ENCODE data around the gene PACS2. TPM values are rescaled to one million over a fixed set of nuclear protein-coding genes. Genes with fewer than 3 reads are reported as not detected.

The PACS2 gene
- total RNA-seq, 4 donors from 2014 or later, result 59.8 to 97.4 (median 71.2) TPM

DNA sequence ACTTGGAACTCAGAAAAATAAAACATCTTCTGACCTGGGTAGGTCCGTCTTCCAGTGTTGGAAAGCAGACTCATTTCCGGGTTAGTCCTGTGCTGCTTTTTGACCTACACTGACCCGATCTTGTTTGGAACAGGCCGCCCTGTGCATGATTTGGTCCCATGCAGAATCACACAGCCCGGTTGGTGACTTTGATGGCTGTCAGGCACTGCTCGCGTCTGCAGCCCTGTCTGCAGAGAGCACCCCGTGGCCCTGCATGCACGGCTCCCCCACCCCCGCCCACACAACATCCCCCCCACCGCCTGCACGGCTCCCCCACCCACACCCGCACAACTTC lies 31.6 kb downstream of the PACS2 start:
- H3K27ac ChIP-seq (replicated peaks in 1 of 4), result no peak overlapping the region
- no peaks in the 10 kb centered on the region for H3K9me3 ChIP-seq
- peaks cover 8 to 53% (median 37%) of the 10 kb centered on the region in 4 donors for H3K4me1 ChIP-seq
- WGBS, result 72% methylated on average over 9 of the region's 13 CpGs
- TF ChIP-seq CTCF (IDR thresholded peaks at IDR 0.05), result no peak
- TF ChIP-seq POLR2A (IDR thresholded peaks at IDR 0.05; ENCODE audit: low read depth), result no peak
- no peak for TF ChIP-seq POLR2AphosphoS5 (IDR thresholded peaks at IDR 0.05)
- no peak for TF ChIP-seq EP300 (IDR thresholded peaks at IDR 0.05)
- no peak overlapping the region for H3K4me3 ChIP-seq
- H3K36me3 ChIP-seq, result peaks cover 0 to 27% (median 22%) of the 10 kb centered on the region in 4 donors
- H3K27me3 ChIP-seq, result no peaks in the 10 kb centered on the region
- intact Hi-C loops (cut with DNase I), result no loop called here
- DNase-seq (ENCODE audit: extremely low spot score), result no peak

DNA sequence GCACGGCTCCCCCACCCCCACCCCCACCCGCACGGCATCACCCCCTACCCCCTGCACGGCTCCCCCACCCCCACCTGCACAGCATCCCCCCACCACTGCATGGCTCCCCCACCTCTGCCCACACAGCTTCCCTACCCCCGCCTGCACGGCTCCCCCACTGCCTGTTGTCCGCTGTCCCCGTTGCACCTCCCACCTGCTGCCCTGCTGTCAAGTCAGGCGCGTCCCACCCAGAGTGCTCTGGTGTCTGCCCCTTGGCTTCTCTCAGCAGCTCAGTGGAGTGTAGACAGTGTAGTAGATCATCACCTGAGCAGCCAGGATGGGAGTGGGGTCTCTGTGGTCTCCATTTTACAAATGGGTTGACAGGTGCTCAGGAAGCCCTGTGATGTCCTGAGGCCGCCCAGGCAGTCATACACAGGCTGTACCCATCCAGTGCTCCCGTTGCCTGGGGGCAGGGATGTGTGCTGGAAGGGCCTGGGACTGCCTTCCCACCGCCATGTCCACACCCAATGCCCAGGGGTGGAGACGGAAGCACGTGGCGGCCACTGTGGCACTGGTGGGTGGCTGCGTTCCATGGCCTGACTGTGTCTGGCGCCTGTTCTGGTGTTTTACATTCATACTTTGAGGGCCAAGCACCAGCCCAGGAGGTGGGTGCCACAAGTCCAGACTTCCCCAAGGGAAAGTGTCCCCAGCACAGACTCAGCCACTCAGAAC lies 32.5 kb downstream of the PACS2 start:
- intact Hi-C loops (cut with DNase I), result no loop called here
- WGBS, result 82% methylated on average over 5 of the region's 18 CpGs
- Histone ChIP-seq H3K36me3 (peaks cover 0 to 27% (median 23%) of the 10 kb centered on the region in 4 donors), H3K9me3 (no peaks in the 10 kb centered on the region), H3K27me3 (no peaks in the 10 kb centered on the region), H3K27ac (replicated peaks in 1 of 4) (no peak overlapping the region), H3K4me3 (no peak overlapping the region), H3K4me1 (peaks cover 3 to 48% (median 32%) of the 10 kb centered on the region in 4 donors)
- TF ChIP-seq EP300 (IDR thresholded peaks at IDR 0.05) (no peak), CTCF (IDR thresholded peaks at IDR 0.05) (no peak), POLR2A (IDR thresholded peaks at IDR 0.05; ENCODE audit: low read depth) (no peak), POLR2AphosphoS5 (IDR thresholded peaks at IDR 0.05) (no peak)
- DNase-seq (ENCODE audit: extremely low spot score), result no peak

- no peak overlapping the region for H3K4me3 ChIP-seq
- H3K9me3 ChIP-seq, result no peaks in the 10 kb centered on the region
- intact Hi-C loops (cut with DNase I), result no loop called here
- no peak overlapping the region for H3K27ac ChIP-seq (replicated peaks in 1 of 4)
- DNase-seq (ENCODE audit: extremely low spot score), result no peak
- WGBS, result 85% methylated on average over 6 of the region's 8 CpGs
- H3K27me3 ChIP-seq, result no peaks in the 10 kb centered on the region
- peaks cover 5 to 47% (median 30%) of the 10 kb centered on the region in 4 donors for H3K4me1 ChIP-seq
- H3K36me3 ChIP-seq, result peaks cover 0 to 27% (median 23%) of the 10 kb centered on the region in 4 donors
- no peak for TF ChIP-seq EP300 (IDR thresholded peaks at IDR 0.05)
- TF ChIP-seq POLR2AphosphoS5 (IDR thresholded peaks at IDR 0.05), result no peak
- no peak for TF ChIP-seq CTCF (IDR thresholded peaks at IDR 0.05)
- TF ChIP-seq POLR2A (IDR thresholded peaks at IDR 0.05; ENCODE audit: low read depth), result no peak
These were observed 33.0 kb downstream of the PACS2 start for GRCh38 chr14:105347587-105347968.

GRCh38 chr14:105348169-105348944 lies 33.8 kb downstream of the PACS2 start:
- 90% methylated on average over 2 of the region's 26 CpGs for WGBS
- Histone ChIP-seq H3K27me3 (no peaks in the 10 kb centered on the region), H3K4me1 (peaks cover 5 to 39% (median 22%) of the 10 kb centered on the region in 4 donors), H3K4me3 (no peak overlapping the region), H3K36me3 (peaks cover 0 to 27% (median 23%) of the 10 kb centered on the region in 4 donors), H3K9me3 (no peaks in the 10 kb centered on the region), H3K27ac (replicated peaks in 1 of 4) (no peak overlapping the region)
- TF ChIP-seq EP300 (IDR thresholded peaks at IDR 0.05), result no peak
- TF ChIP-seq CTCF (IDR thresholded peaks at IDR 0.05), result no peak
- TF ChIP-seq POLR2A (IDR thresholded peaks at IDR 0.05; ENCODE audit: low read depth), result no peak
- no peak for TF ChIP-seq POLR2AphosphoS5 (IDR thresholded peaks at IDR 0.05)
- intact Hi-C loops (cut with DNase I), result no loop called here
- DNase-seq (ENCODE audit: extremely low spot score), result no peak

Data from esophagus muscularis mucosa (tissue), 4 donors.